ENCODE results near the gene INPP5A. TPM values are rescaled to one million over a fixed set of nuclear protein-coding genes. Genes with fewer than 3 reads are reported as not detected.

Gene INPP5A
- total RNA-seq, 4 donors from 2014 or later = 34.8 to 80.8 (median 52.8) TPM

GRCh38 chr10:132540456-132540855, 2.9 kb downstream of the INPP5A start:
- H3K27ac ChIP-seq = peak overlapping the region; percentile 80 to 93 (median 84)
- DNase-seq = peak; percentile 13
- H3K4me1 ChIP-seq = peaks cover 15 to 74% (median 57%) of the 10 kb centered on the region in 4 donors
- in situ Hi-C loops (cut with MboI; ENCODE audit: low pct_ligation_motif_present in 1 of 4, low pct_unique_long_range_greater_than_20kb in 1 of 4, low sequenced_read_pairs in 3 of 4) (loop anchor here in 3 of 4 donors (25.0 kb wide), 2 partner anchors 97 to 153 kb away; partner anchors contain the start of gene PWWP2B (in 2 of the 3)), intact Hi-C loops (cut with DNase I; ENCODE audit: low total_unique reads) (no loop called here)
- no peaks in the 10 kb centered on the region for H3K27me3 ChIP-seq
- no peaks in the 10 kb centered on the region for H3K36me3 ChIP-seq
- 54 to 60% methylated on average over 2 to 12 of the region's 12 CpGs for WGBS, 2 donors (ENCODE audit: low coverage in 1 of 2)
- H3K4me3 ChIP-seq = peak overlapping the region in 1 of 4 donors; percentile 91
- TF ChIP-seq EP300 (IDR thresholded peaks at IDR 0.05; ENCODE audit: low read depth) (no peak), POLR2AphosphoS5 (IDR thresholded peaks at IDR 0.05) (peak in 1 of 3 donors; percentile 19)
- no peaks in the 10 kb centered on the region for H3K9me3 ChIP-seq

DNA sequence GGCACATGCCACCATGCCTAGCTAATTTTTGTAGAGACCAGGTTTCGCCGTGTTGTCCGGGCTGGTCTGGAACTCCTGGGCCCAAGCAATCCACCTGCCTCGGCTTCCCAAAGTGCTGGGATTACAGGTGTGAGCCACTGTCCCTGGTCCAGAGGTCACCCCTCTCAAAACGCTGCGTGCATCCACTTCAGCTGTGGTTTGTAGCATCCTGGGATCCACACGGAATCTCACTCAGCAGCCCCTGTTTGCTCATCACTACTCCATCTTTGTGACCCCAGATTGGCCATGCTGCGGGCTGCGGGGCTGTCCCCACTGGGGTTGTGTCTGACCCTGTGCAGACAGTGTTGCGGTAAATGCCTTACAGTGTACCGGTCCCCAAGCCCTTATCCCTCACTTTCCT, 3.5 kb downstream of the INPP5A start:
- peaks cover 15 to 68% (median 51%) of the 10 kb centered on the region in 4 donors for H3K4me1 ChIP-seq
- no peak overlapping the region for H3K4me3 ChIP-seq
- peak overlapping the region in 3 of 4 donors; percentile 80 to 93 (median 87) for H3K27ac ChIP-seq
- DNase-seq = peak; percentile 6
- no peak for TF ChIP-seq POLR2A (IDR thresholded peaks at IDR 0.05)
- TF ChIP-seq POLR2AphosphoS5 (IDR thresholded peaks at IDR 0.05) = no peak
- TF ChIP-seq, protein P1, sequence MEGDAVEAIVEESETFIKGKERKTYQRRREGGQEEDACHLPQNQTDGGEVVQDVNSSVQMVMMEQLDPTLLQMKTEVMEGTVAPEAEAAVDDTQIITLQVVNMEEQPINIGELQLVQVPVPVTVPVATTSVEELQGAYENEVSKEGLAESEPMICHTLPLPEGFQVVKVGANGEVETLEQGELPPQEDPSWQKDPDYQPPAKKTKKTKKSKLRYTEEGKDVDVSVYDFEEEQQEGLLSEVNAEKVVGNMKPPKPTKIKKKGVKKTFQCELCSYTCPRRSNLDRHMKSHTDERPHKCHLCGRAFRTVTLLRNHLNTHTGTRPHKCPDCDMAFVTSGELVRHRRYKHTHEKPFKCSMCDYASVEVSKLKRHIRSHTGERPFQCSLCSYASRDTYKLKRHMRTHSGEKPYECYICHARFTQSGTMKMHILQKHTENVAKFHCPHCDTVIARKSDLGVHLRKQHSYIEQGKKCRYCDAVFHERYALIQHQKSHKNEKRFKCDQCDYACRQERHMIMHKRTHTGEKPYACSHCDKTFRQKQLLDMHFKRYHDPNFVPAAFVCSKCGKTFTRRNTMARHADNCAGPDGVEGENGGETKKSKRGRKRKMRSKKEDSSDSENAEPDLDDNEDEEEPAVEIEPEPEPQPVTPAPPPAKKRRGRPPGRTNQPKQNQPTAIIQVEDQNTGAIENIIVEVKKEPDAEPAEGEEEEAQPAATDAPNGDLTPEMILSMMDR (IDR thresholded peaks at IDR 0.05) = no peak
- TF ChIP-seq EP300 (IDR thresholded peaks at IDR 0.05; ENCODE audit: low read depth) = no peak
- no peaks in the 10 kb centered on the region for H3K27me3 ChIP-seq
- H3K9me3 ChIP-seq = no peaks in the 10 kb centered on the region
- in situ Hi-C loops (cut with MboI; ENCODE audit: low pct_ligation_motif_present in 1 of 4, low pct_unique_long_range_greater_than_20kb in 1 of 4, low sequenced_read_pairs in 3 of 4) (loop anchor here in 3 of 4 donors (25.0 kb wide), 2 partner anchors 96 to 154 kb away; partner anchors contain the start of gene PWWP2B (in 2 of the 3)), intact Hi-C loops (cut with DNase I; ENCODE audit: low total_unique reads) (no loop called here)
- H3K36me3 ChIP-seq = no peaks in the 10 kb centered on the region
- 93% methylated on average over 11 of the region's 11 CpGs; no CpG with 5 or more reads in 1 of the 2 donors for WGBS, 2 donors (ENCODE audit: low coverage in 1 of 2)

DNA sequence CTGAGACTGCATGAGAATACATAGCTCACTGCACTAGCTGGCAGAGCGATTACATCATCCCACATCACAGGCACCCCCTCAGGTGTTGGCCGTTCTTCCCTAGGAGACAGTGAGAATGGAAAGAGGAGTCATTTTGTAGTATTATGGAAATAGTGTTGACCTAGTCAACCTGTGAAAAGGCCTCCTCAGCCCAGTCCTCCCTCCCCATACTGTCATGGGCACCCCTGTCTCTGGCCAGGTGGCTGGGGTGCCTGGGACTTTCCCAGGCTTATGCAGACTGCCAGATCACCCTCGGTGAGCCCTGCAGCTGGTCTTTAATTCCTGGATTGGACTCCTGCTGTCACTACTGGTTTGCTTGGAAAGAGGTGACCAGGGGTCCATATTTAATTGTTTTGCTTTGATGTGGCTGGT, 4.0 kb downstream of the INPP5A start:
- TF ChIP-seq POLR2AphosphoS5 (IDR thresholded peaks at IDR 0.05) = no peak
- no peak for TF ChIP-seq EP300 (IDR thresholded peaks at IDR 0.05; ENCODE audit: low read depth)
- no peak for TF ChIP-seq POLR2A (IDR thresholded peaks at IDR 0.05)
- TF ChIP-seq, protein P1 (IDR thresholded peaks at IDR 0.05) = no peak
- Histone ChIP-seq H3K27me3 (no peaks in the 10 kb centered on the region), H3K4me1 (peaks cover 19 to 67% (median 48%) of the 10 kb centered on the region in 4 donors), H3K4me3 (no peak overlapping the region), H3K36me3 (no peaks in the 10 kb centered on the region), H3K27ac (peak overlapping the region in 3 of 4 donors; percentile 4 to 27 (median 15)), H3K9me3 (no peaks in the 10 kb centered on the region)
- intact Hi-C loops (cut with DNase I; ENCODE audit: low total_unique reads) (no loop called here), in situ Hi-C loops (cut with MboI; ENCODE audit: low pct_ligation_motif_present in 1 of 4, low pct_unique_long_range_greater_than_20kb in 1 of 4, low sequenced_read_pairs in 3 of 4) (loop anchor here in 3 of 4 donors (25.0 kb wide), 2 partner anchors 96 to 154 kb away; partner anchors contain the start of gene PWWP2B (in 2 of the 3))
- WGBS, 2 donors (ENCODE audit: low coverage in 1 of 2) = 62% methylated on average over 3 of the region's 3 CpGs; no CpG with 5 or more reads in 1 of the 2 donors
- DNase-seq = no peak

DNA sequence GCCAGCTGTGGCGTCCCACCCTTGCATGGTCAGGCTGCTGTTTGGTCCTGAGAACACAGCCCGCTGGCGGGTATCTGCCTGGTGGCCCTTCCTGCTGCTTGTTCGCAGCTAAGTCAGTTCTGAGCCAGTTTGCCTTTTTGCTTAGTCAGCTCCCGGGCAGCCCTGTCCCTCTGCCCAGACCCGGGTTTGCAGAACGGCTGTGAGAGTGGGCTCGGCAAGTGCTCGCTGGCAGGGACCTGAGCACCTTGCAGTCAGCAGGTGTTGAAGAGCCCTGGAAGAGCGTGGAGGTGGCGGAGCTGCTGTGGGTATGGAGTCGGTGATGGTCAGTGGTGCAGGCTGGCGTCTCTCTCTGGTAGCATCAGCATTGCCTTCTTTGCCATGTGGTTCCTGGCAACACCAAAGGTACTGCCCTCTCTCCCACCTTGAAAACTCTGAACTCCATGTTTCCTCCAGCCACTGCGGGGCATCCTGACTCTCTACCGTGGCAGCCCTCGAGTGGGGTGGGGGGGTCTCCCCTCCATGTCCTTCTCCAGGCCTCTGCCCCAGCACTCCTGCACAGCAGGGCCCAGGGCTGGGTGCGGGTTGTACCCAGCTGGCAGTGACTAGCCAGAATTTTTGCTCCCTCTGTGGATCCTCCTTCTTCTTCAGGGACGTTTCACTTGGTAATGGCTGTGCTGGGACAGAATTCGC, 4.6 kb downstream of the INPP5A start:
- Histone ChIP-seq H3K36me3 (no peaks in the 10 kb centered on the region), H3K9me3 (no peaks in the 10 kb centered on the region), H3K27ac (peak overlapping the region in 3 of 4 donors; percentile 4 to 27 (median 15)), H3K4me1 (peaks cover 25 to 72% (median 48%) of the 10 kb centered on the region in 4 donors), H3K4me3 (no peak overlapping the region), H3K27me3 (no peaks in the 10 kb centered on the region)
- TF ChIP-seq POLR2A (IDR thresholded peaks at IDR 0.05) (no peak), POLR2AphosphoS5 (IDR thresholded peaks at IDR 0.05) (no peak), EP300 (IDR thresholded peaks at IDR 0.05; ENCODE audit: low read depth) (no peak)
- TF ChIP-seq, protein P1 (IDR thresholded peaks at IDR 0.05) = no peak
- DNase-seq = no peak
- 83% methylated on average over 19 of the region's 19 CpGs; no CpG with 5 or more reads in 1 of the 2 donors for WGBS, 2 donors (ENCODE audit: low coverage in 1 of 2)
- intact Hi-C loops (cut with DNase I; ENCODE audit: low total_unique reads) (no loop called here), in situ Hi-C loops (cut with MboI; ENCODE audit: low pct_ligation_motif_present in 1 of 4, low pct_unique_long_range_greater_than_20kb in 1 of 4, low sequenced_read_pairs in 3 of 4) (loop anchor here in 3 of 4 donors (25.0 kb wide), 2 partner anchors 95 to 155 kb away; partner anchors contain the start of gene PWWP2B (in 2 of the 3))

Measured in transverse colon (tissue), 4 donors.